ENCODE results near the gene EME1. TPM values are rescaled to one million over a fixed set of nuclear protein-coding genes. Genes with fewer than 3 reads are reported as not detected.

EME1 gene
- total RNA-seq, 1 donor from 2014 or later, result 2.7 TPM

GRCh38 chr17:50388728-50389127, 15.7 kb downstream of the EME1 start:
- Histone ChIP-seq H3K27me3 (ENCODE audit: control insufficient read depth, insufficient read depth, low read length) (no peaks in the 10 kb centered on the region), H3K4me3 (ENCODE audit: low read depth, low read length) (no peak overlapping the region), H3K36me3 (ENCODE audit: control insufficient read depth, insufficient read depth, low read length) (peaks cover 9% of the 10 kb centered on the region)
- no peak for DNase-seq (ENCODE audit: low read depth)
- no peak for TF ChIP-seq CTCF (IDR thresholded peaks at IDR 0.05; ENCODE audit: insufficient read depth, low read length, poor library complexity, severe bottlenecking)

GRCh38 chr17:50389534-50389933, 16.5 kb downstream of the EME1 start:
- Histone ChIP-seq H3K27me3 (ENCODE audit: control insufficient read depth, insufficient read depth, low read length) (no peaks in the 10 kb centered on the region), H3K36me3 (ENCODE audit: control insufficient read depth, insufficient read depth, low read length) (peaks cover 9% of the 10 kb centered on the region), H3K4me3 (ENCODE audit: low read depth, low read length) (no peak overlapping the region)
- DNase-seq (ENCODE audit: low read depth), result no peak
- no peak for TF ChIP-seq CTCF (IDR thresholded peaks at IDR 0.05; ENCODE audit: insufficient read depth, low read length, poor library complexity, severe bottlenecking)

- no peak overlapping the region for H3K4me3 ChIP-seq (ENCODE audit: low read depth, low read length)
Measured at GRCh38 chr17:50392621-50393020, 19.6 kb downstream of the EME1 start.

GRCh38 chr17:50393700-50394099, 20.7 kb downstream of the EME1 start:
- peaks cover 6% of the 10 kb centered on the region for H3K36me3 ChIP-seq (ENCODE audit: control insufficient read depth, insufficient read depth, low read length)
- DNase-seq (ENCODE audit: low read depth), result no peak
- H3K27me3 ChIP-seq (ENCODE audit: control insufficient read depth, insufficient read depth, low read length), result no peaks in the 10 kb centered on the region
- H3K4me3 ChIP-seq (ENCODE audit: low read depth, low read length), result no peak overlapping the region
- no peak for TF ChIP-seq CTCF (IDR thresholded peaks at IDR 0.05; ENCODE audit: insufficient read depth, low read length, poor library complexity, severe bottlenecking)

More at GRCh38 chr17:50392621-50393020, 19.6 kb downstream of the EME1 start:
- H3K36me3 ChIP-seq (ENCODE audit: control insufficient read depth, insufficient read depth, low read length), result peaks cover 6% of the 10 kb centered on the region
- H3K27me3 ChIP-seq (ENCODE audit: control insufficient read depth, insufficient read depth, low read length), result no peaks in the 10 kb centered on the region
- DNase-seq (ENCODE audit: low read depth), result no peak
- no peak for TF ChIP-seq CTCF (IDR thresholded peaks at IDR 0.05; ENCODE audit: insufficient read depth, low read length, poor library complexity, severe bottlenecking)

GRCh38 chr17:50394711-50395110, 21.7 kb downstream of the EME1 start:
- H3K4me3 ChIP-seq (ENCODE audit: low read depth, low read length), result no peak overlapping the region

More at GRCh38 chr17:50394711-50395110, 21.7 kb downstream of the EME1 start:
- TF ChIP-seq CTCF (IDR thresholded peaks at IDR 0.05; ENCODE audit: insufficient read depth, low read length, poor library complexity, severe bottlenecking), result no peak
- Histone ChIP-seq H3K36me3 (ENCODE audit: control insufficient read depth, insufficient read depth, low read length) (peaks cover 3% of the 10 kb centered on the region), H3K27me3 (ENCODE audit: control insufficient read depth, insufficient read depth, low read length) (no peaks in the 10 kb centered on the region)
- no peak for DNase-seq (ENCODE audit: low read depth)
